Erythroblast (primary cell): Measurements from ENCODE around the gene FSTL4.

Source experiments
- GATA1 ChIP-seq: IDR thresholded peaks from 2 replicates; pipeline ENCODE4 v1.6.1; 2011; ENCODE audit warnings: low read depth, mild to moderate bottlenecking, control low read depth, low read length, moderate library complexity
- POLR2A ChIP-seq: IDR thresholded peaks from 2 replicates; pipeline ENCODE4 v1.6.1; 2011; ENCODE audit warnings: mild to moderate bottlenecking, low read length

DNA sequence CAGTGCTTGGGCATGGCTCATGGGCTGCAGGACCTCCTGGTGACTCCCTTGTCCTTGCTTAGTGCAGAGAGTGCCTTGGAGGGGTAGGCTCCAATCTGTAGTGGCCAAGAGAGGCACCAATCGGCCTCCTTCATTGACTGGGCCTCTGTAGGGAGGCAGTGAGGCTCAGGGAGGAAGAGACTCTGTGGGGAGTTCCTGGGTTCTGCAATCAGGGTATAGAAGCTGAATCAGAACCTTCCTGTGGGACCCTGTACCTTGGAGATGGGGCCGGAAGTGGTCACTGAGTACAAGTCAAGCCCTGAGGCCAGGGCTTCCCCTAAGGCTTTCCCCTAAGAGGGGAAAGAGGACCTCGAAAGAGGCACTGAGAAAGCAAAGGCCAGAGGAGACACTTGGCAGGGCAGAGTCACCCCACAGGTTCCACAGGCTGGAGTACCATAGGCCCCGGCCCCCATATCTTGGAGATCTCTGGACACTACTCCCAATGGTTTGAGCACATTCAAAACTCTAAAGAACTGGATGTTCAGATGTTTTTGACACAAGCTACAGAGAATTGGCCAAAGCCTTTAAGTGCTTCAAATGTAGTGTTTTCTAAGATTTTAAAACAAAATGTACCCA is 370.0 kb downstream of the FSTL4 start:
- TF ChIP-seq POLR2A (no peak), GATA1 (no peak)
